ENCODE data around the gene DIAPH2. TPM values are rescaled to one million over a fixed set of nuclear protein-coding genes. Genes with fewer than 3 reads are reported as not detected.
"Not testable (repeated sequence)": the region's sequence is repeated elsewhere in the genome, so short reads cannot be mapped to it uniquely, and the experiment has no call there.

DIAPH2 gene
- total and polyA plus RNA-seq, 2 donors from 2014 or later: 2.1 to 15.0 TPM

GRCh38 chrX:96841325-96841724, 156.7 kb downstream of the DIAPH2 start:
- intact Hi-C loops (cut with DNase I): no loop called here
- Histone ChIP-seq H3K9ac (ENCODE audit: low read length in 3 of 3) (no peak overlapping the region), H3K9me3 (ENCODE audit: control insufficient read depth in 2 of 3, insufficient read depth in 1 of 3, low read length in 3 of 3) (no peaks in the 10 kb centered on the region), H3K4me3 (ENCODE audit: low read length in 3 of 3) (no peak overlapping the region), H3K27me3 (ENCODE audit: control insufficient read depth, insufficient read depth, low read length) (peaks cover 2% of the 10 kb centered on the region), H3K4me1 (ENCODE audit: control insufficient read depth in 2 of 3, insufficient read depth in 2 of 3, low read depth in 1 of 3, low read length in 3 of 3) (no peaks in the 10 kb centered on the region), H3K27ac (ENCODE audit: low read depth in 2 of 2, low read length in 2 of 2) (no peak overlapping the region), H3K36me3 (ENCODE audit: control insufficient read depth in 2 of 3, insufficient read depth in 3 of 3, low read length in 3 of 3) (no peaks in the 10 kb centered on the region)
- no peak for FAIRE-seq
- no peak for TF ChIP-seq CTCF (IDR thresholded peaks at IDR 0.05; ENCODE audit: borderline replicate concordance, extremely low read depth, insufficient read depth)
- DNase-seq: no peak

GRCh38 chrX:96841866-96842265, 157.2 kb downstream of the DIAPH2 start:
- H3K9me3 ChIP-seq (ENCODE audit: control insufficient read depth in 2 of 3, insufficient read depth in 1 of 3, low read length in 3 of 3); H3K27me3 ChIP-seq (ENCODE audit: control insufficient read depth, insufficient read depth, low read length); H3K36me3 ChIP-seq (ENCODE audit: control insufficient read depth in 2 of 3, insufficient read depth in 3 of 3, low read length in 3 of 3); H3K4me1 ChIP-seq (ENCODE audit: control insufficient read depth in 2 of 3, insufficient read depth in 2 of 3, low read depth in 1 of 3, low read length in 3 of 3); H3K27ac ChIP-seq (ENCODE audit: low read depth in 2 of 2, low read length in 2 of 2); DNase-seq; H3K9ac ChIP-seq (ENCODE audit: low read length in 3 of 3); intact Hi-C loops (cut with DNase I); FAIRE-seq; H3K4me3 ChIP-seq (ENCODE audit: low read length in 3 of 3): not testable (repeated sequence)

GRCh38 chrX:96843566-96843965, 158.9 kb downstream of the DIAPH2 start:
- Histone ChIP-seq H3K4me3 (ENCODE audit: low read length in 3 of 3) (no peak overlapping the region), H3K4me1 (ENCODE audit: control insufficient read depth in 2 of 3, insufficient read depth in 2 of 3, low read depth in 1 of 3, low read length in 3 of 3) (no peaks in the 10 kb centered on the region), H3K36me3 (ENCODE audit: control insufficient read depth in 2 of 3, insufficient read depth in 3 of 3, low read length in 3 of 3) (no peaks in the 10 kb centered on the region), H3K9ac (ENCODE audit: low read length in 3 of 3) (no peak overlapping the region), H3K27me3 (ENCODE audit: control insufficient read depth, insufficient read depth, low read length) (peaks cover 2% of the 10 kb centered on the region), H3K27ac (ENCODE audit: low read depth in 2 of 2, low read length in 2 of 2) (no peak overlapping the region), H3K9me3 (ENCODE audit: control insufficient read depth in 2 of 3, insufficient read depth in 1 of 3, low read length in 3 of 3) (no peaks in the 10 kb centered on the region)
- peak in 3 of 5 donors; percentile 20 to 61 (median 45) for DNase-seq
- TF ChIP-seq CTCF (IDR thresholded peaks at IDR 0.05; ENCODE audit: borderline replicate concordance, extremely low read depth, insufficient read depth): no peak
- no peak for FAIRE-seq
- intact Hi-C loops (cut with DNase I): no loop called here

GRCh38 chrX:96846841-96847240, 162.2 kb downstream of the DIAPH2 start:
- intact Hi-C loops (cut with DNase I): no loop called here

GRCh38 chrX:96859422-96859821, 174.8 kb downstream of the DIAPH2 start:
- H3K4me3 ChIP-seq (ENCODE audit: low read length in 3 of 3); H3K4me1 ChIP-seq (ENCODE audit: control insufficient read depth in 2 of 3, insufficient read depth in 2 of 3, low read depth in 1 of 3, low read length in 3 of 3); FAIRE-seq; H3K36me3 ChIP-seq (ENCODE audit: control insufficient read depth in 2 of 3, insufficient read depth in 3 of 3, low read length in 3 of 3); H3K9ac ChIP-seq (ENCODE audit: low read length in 3 of 3); DNase-seq; H3K27me3 ChIP-seq (ENCODE audit: control insufficient read depth, insufficient read depth, low read length); H3K9me3 ChIP-seq (ENCODE audit: control insufficient read depth in 2 of 3, insufficient read depth in 1 of 3, low read length in 3 of 3); H3K27ac ChIP-seq (ENCODE audit: low read depth in 2 of 2, low read length in 2 of 2); intact Hi-C loops (cut with DNase I): not testable (repeated sequence)

More at GRCh38 chrX:96846841-96847240, 162.2 kb downstream of the DIAPH2 start:
- no peak for DNase-seq
- Histone ChIP-seq H3K4me3 (ENCODE audit: low read length in 3 of 3) (no peak overlapping the region), H3K9ac (ENCODE audit: low read length in 3 of 3) (no peak overlapping the region), H3K9me3 (ENCODE audit: control insufficient read depth in 2 of 3, insufficient read depth in 1 of 3, low read length in 3 of 3) (no peaks in the 10 kb centered on the region), H3K27me3 (ENCODE audit: control insufficient read depth, insufficient read depth, low read length) (no peaks in the 10 kb centered on the region), H3K27ac (ENCODE audit: low read depth in 2 of 2, low read length in 2 of 2) (no peak overlapping the region), H3K36me3 (ENCODE audit: control insufficient read depth in 2 of 3, insufficient read depth in 3 of 3, low read length in 3 of 3) (no peaks in the 10 kb centered on the region), H3K4me1 (ENCODE audit: control insufficient read depth in 2 of 3, insufficient read depth in 2 of 3, low read depth in 1 of 3, low read length in 3 of 3) (no peaks in the 10 kb centered on the region)
- no peak for TF ChIP-seq CTCF (IDR thresholded peaks at IDR 0.05; ENCODE audit: borderline replicate concordance, extremely low read depth, insufficient read depth)
- FAIRE-seq: no peak
